ENCODE data around the gene LAD1.

DNA sequence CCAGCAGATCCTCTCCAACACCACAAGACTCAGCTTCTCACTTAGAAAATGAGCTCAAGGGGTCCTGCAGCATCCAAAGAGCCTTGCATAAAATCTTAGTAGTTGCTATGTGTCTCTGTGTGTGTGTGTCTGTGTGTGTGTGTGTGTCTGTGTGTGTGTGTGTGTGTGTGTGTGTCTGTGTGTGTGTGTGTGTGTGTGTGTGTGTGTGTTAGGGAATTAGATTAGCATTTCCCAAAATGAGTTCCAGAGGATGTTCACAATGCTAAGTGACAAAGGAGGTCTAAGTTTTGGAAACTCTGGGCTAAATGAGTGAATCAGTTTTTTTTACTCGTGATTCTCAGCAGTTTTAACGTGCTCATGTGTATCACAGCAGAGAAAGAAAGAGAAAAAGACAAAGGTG, 52.1 kb downstream of the LAD1 start:
- no peak for TF ChIP-seq EZH2 (IDR thresholded peaks at IDR 0.05)
- TF ChIP-seq FOXP2 (optimal IDR thresholded peaks at IDR 0.05; ENCODE audit: control extremely low read depth, extremely low read length, insufficient read depth), result no peak
- no peak for TF ChIP-seq POLR2AphosphoS5 (IDR thresholded peaks at IDR 0.05; ENCODE audit: borderline replicate concordance, low read depth, low read length)
